Neural progenitor cell (in vitro differentiated cells): ENCODE results near the gene LRP2.

Experiments used
- EZH2 ChIP-seq: fragments of 200-600 bp; sonication (generic); IDR thresholded peaks from 2 replicates; pipeline ENCODE4 v1.6.1; 2017; ENCODE audit warnings: antibody characterized with exemption, mild to moderate bottlenecking, moderate library complexity
- TF ChIP-seq, protein P1 (sequence below): fragments of 200-600 bp; sonication (generic); IDR thresholded peaks from 2 replicates; pipeline ENCODE4 v1.5.1; 2017; ENCODE audit warnings: antibody characterized with exemption, mild to moderate bottlenecking

DNA sequence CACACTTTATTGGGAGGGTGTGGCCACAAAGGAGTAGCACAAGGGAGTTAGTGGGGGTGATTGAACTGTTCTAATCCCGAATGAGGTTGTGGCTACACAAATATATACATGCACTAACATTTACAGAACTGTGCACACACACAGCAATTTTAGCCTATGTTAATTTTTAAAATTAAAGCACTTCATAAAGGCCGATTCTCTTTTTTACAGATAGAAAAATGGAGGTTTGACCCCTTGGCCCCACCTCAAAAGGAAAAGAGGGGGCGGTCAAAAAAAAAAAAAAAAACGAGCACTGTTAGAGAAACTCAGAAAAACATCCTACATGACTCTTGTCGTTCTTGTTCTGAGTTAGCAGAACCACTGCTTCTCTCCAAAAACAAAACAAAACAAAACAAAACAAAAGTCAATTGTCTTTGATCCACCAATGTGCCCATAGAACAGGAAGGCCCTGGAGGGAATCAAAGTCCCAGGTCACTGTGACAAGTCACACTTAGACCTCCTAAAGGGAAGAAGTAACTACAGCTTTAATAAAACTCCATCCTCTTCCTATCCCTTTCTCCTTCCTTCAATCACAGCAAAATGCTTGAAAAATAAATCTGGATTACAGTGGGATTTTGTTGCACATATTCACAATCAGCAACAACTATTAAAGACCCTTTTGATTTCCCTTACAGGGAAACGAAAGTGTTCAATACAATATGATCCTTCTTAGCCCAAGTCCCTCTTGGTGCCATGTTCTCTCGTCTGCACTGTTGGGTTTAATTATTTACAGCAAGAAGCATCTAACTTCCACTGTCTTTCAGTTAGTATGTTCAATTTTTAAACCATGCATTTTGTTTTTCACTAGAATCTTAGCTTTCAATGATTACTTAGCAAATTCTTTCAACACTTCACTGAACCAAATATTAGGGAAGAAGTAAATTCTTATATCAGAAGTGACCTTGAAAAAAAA lies 16.6 kb downstream of the LRP2 start:
- TF ChIP-seq, protein P1, sequence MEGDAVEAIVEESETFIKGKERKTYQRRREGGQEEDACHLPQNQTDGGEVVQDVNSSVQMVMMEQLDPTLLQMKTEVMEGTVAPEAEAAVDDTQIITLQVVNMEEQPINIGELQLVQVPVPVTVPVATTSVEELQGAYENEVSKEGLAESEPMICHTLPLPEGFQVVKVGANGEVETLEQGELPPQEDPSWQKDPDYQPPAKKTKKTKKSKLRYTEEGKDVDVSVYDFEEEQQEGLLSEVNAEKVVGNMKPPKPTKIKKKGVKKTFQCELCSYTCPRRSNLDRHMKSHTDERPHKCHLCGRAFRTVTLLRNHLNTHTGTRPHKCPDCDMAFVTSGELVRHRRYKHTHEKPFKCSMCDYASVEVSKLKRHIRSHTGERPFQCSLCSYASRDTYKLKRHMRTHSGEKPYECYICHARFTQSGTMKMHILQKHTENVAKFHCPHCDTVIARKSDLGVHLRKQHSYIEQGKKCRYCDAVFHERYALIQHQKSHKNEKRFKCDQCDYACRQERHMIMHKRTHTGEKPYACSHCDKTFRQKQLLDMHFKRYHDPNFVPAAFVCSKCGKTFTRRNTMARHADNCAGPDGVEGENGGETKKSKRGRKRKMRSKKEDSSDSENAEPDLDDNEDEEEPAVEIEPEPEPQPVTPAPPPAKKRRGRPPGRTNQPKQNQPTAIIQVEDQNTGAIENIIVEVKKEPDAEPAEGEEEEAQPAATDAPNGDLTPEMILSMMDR: no peak
- TF ChIP-seq EZH2: no peak
